ELF-1 (cell line): ENCODE measurements around the gene SNIP1.
"Not testable (repeated sequence)": the region's sequence is repeated elsewhere in the genome, so short reads cannot be mapped to it uniquely, and the experiment has no call there.

ENCODE experiments used
- DNase-seq: peaks from one replicate; pipeline ENCODE4 v3.0.0-alpha.2; 2016; ENCODE audit warnings: low read depth, low spot score

SNIP1 gene, protein sequence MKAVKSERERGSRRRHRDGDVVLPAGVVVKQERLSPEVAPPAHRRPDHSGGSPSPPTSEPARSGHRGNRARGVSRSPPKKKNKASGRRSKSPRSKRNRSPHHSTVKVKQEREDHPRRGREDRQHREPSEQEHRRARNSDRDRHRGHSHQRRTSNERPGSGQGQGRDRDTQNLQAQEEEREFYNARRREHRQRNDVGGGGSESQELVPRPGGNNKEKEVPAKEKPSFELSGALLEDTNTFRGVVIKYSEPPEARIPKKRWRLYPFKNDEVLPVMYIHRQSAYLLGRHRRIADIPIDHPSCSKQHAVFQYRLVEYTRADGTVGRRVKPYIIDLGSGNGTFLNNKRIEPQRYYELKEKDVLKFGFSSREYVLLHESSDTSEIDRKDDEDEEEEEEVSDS

DNA sequence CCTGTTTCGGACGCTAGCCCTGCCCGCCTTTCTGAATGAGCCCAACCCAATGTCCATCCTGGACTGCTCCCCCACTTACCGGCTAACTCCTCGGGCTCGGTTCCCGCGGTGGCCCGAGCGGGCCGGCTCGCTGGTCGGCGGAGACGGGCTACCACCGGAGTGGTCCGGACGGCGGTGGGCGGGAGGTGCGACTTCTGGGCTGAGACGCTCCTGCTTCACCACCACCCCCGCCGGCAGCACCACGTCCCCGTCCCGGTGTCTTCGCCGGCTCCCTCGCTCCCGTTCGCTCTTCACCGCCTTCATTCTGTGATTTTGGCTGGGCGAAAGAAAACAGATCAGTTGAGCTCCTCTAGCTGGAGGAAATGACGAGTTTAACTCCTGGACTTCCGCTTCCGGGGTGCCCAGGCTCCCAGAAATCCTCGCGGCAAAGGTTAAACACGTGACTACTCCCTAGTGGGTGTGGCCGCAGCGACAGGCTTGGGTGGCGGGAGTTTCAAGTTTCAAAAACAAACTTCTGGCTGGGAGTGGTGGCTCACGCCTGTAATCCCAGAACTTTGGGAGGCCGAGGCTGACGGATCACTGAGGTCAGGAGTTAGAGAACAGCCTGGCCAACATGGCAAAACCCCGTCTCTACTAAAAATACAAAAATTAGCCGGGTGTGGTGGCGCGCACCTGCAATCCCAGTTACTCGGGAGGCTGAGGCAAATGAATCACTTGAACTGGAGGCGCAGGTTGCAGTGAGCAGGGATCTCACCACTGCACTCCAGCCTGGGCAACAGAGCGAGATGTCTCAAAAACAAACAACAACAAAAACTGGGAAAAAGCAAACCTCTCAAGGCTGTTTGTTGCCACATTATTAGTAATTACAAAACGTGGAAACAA, at the start of gene SNIP1:
SNIP1 (minus strand) TSS at position 367 of the 882 bp plus-strand sequence; CDS start at position 303, 64 bp downstream.
- DNase-seq, result peak; percentile 94

DNA sequence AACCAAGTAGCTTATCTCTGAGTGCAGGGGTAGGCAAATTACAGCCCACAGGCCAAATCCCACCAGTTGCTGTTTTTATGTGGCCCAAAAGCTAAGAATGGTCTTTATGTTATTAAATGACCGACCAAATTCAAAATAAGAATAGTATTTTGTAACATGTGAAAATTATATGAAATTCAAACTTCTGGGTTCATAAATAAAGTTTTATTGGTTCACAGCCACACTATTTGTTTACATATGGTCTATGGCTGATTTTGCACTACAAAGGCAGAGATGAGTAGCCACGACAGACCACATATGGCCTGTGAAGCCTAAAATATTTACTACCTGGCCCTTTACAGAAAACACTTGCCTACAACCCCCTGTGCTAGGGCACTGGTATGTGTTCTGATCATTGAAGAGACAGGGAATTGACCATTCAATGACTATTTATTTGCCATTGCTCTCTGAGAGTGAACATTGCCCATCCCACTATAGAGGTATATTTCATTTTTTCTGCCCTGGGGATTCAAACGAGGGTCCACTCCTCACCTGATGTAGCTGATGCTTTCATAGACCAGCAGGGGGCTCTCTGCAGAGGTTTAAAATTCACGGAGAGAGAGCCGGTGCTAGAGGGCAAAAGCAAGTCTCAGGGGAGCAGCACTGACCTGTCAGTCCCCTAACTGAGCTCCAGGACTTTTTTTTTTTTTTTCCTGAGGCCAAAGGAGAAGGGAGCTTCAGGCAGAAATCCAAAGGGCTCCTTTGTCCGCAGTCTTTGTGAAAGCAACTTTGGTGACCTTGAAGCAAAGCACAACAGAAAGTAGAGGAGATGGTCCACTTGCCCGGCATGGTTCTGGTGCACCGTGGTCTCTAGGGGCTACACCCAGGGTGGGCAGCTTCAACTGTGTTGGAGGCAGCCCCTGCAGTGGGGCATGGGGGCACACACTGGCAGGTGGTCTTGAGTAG, 48.9 kb upstream of the SNIP1 start:
- DNase-seq, result peak; percentile 65

- no peak for DNase-seq
Observed at GRCh38 chr1:37601441-37601840, 47.3 kb upstream of the SNIP1 start.

GRCh38 chr1:37599940-37600339, 45.8 kb upstream of the SNIP1 start:
- no peak for DNase-seq

GRCh38 chr1:37596182-37596667, 42.1 kb upstream of the SNIP1 start:
- DNase-seq, result no peak

DNA sequence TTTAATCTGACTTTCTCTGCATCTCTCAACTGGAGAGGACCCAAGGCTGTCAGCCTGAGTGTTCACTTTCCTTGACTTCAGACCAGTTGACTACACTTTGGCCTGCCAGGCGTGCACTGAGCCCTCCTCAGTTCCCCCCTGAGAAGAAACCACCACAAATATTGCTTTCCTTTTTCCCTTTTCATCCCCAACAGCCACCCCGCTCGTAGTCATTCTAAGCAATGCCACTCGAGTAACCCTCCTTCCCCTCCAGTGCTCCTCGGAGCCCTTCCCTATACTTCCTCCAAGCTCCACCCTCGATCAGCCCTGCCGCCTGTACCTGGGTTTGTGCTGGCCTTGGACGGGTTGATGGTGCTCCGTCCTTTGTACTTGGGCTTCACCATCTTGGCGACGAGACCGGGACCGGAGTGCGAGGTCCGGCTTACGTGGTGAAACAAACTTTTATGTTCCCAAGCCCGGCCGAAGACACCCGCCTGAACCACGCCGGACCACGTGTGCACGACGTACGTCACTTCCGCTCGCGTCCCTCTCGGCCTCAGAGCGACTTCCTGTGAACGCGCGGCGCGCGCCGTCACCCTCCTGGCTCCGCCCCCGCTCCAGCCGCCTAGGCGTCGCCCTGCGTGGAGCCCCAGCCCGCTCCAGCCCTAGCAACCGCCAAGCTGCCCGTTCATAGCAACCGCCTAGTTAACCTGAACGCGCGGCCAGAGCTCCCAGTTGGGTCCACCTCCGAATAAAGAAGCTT, 41.5 kb upstream of the SNIP1 start, which contains the start of gene GNL2:
GNL2 (minus strand) TSS at position 498 of the 742 bp plus-strand sequence; CDS start at position 383, 115 bp downstream.
- DNase-seq, result peak; percentile 99

DNA sequence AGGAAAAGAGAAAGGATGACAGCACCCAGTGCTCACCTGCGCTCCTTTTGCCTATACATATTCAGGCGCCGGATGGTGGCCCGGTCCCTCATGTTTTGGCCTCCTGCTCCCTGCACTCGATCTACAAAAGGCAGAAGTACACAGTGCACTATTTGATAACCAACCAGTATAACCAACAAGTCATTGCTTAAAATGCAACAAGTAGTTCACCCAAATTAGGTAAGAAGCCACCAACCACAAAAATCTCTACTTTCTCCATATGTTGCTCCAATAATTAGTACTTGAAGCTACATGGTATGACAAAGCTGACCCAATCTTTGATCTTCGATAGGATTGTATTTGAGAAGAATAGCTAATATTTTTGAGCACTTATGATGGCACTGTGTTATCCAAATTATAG, 39.6 kb upstream of the SNIP1 start:
- DNase-seq, result no peak

GRCh38 chr1:37588939-37589338, 34.8 kb upstream of the SNIP1 start:
- DNase-seq, result no peak

- DNase-seq, result not testable (repeated sequence)
Observed at GRCh38 chr1:37584544-37584943, 30.5 kb upstream of the SNIP1 start.

DNA sequence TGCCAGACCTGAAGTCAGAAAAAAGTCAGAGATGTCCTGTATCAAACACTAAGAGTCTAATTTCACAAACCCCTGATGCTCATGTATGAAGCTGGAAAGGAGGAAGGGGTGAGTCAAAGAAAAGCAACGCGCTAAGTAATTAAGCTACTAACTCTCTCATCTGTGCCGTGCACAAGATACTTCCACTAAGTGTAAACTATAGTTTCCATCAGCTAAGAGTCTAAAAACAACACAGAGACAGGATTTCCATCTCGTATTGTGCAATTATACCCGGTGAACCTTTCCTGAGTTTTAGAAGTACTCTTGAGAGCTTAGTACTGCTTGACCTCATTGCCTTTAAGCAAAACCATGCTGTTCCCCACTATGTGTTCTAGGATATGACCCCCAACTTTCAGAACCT, 21.6 kb upstream of the SNIP1 start:
- no peak for DNase-seq

- DNase-seq, result no peak
Observed at GRCh38 chr1:37574834-37575480, 20.9 kb upstream of the SNIP1 start.

- DNase-seq, result no peak
Observed at GRCh38 chr1:37570528-37571334, 16.6 kb upstream of the SNIP1 start.

DNA sequence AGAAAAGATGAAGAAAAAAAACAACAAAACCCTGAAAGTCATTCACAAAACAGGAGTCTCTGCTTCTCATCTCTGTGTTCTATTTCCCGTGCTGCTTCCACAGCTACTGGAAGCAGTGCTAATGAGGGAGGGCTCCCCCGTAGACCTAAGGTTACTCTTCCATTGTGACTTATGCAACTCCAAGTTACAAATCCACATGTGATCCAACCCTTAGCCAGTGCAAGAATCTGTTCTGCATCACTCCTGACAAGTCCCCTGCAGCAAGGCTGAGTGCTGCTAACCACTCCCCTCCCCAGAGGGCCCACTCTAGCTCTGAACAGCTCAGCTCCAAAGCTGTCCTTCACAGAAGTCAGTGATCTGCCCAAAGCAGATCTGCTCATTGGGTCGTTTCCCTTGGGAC, 12.9 kb upstream of the SNIP1 start:
- no peak for DNase-seq

DNA sequence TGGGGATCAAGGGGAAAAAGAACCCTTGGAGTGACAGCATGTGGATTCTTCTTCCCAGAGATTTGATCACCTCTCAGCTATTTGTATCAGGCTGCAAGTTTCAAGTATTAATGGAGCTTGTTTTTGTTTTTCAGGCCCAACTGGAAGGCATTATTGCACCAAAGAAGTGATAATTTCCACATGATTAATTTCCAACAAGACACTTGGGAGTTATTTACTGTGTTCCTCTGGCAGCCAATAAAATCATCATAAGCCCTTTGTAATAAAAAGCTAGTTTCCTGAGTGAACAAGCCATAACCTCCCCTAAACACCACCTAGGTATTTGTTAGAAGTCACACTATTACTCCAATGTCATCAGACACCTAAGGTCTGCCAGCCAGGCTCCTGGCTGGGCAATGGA, 10.8 kb upstream of the SNIP1 start:
- DNase-seq, result no peak

DNA sequence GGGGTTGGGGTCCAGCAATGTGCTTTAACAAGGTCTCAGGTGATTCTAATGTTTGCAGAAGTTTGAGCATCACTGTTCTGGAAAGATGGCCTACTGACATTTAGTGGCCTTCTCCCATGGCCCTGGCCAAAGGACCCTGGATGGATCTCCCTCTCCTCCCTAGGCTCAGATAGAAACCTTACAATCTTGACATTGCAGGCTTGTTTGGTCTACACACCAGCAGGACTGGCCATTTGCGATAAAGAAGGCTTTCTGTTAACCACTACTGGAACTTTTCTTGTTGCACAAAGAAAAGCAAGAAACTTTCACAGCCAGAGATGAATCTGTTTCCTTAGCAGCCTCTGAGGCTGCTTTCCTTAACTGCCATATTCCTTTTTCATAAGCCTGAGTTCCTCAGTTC, 8.9 kb upstream of the SNIP1 start:
- no peak for DNase-seq

DNA sequence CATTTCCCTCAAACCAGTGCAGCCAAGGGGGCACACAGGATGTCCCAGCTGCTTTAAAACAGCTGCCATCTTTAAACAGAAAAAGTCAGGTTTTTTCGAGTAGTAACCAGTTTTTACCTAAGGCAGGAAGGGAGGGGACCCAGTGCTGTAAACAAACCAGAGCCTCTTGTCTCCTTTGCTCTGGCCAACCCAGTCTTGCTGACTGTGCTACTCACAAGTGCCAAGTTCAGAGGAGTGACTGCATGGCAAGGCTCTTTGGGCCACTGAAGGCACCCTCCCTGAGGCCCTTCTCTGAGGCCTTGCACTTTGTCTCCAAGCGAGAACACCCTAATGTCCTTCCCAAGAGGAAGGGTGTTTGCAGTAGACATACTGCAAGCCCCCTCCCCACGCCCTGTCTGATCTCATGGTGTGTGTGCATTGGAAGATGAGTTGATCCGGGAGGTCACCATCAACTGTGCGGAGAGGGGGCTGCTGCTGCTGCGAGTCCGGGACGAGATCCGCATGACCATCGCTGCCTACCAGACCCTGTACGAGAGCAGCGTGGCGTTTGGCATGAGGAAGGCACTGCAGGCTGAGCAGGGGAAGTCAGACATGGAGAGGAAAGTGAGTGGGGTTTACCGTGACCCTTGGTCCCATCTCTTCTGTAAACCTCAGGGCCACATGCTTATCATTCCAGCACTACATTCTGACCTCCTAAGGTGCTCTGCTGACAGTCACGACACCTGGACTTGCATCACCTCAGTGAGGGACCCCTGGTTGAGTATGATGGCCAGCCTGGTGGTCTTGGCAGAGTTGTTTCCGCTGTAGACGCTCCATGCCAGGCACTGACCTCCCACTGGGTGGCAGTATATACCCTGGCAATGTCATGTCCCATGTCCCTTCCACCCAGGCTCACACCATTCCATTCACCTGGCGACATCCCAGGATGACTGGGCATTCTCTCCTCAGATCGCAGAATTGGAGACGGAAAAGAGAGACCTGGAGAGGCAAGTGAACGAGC, 7.3 kb upstream of the SNIP1 start:
- DNase-seq, result peak; percentile 46

DNA sequence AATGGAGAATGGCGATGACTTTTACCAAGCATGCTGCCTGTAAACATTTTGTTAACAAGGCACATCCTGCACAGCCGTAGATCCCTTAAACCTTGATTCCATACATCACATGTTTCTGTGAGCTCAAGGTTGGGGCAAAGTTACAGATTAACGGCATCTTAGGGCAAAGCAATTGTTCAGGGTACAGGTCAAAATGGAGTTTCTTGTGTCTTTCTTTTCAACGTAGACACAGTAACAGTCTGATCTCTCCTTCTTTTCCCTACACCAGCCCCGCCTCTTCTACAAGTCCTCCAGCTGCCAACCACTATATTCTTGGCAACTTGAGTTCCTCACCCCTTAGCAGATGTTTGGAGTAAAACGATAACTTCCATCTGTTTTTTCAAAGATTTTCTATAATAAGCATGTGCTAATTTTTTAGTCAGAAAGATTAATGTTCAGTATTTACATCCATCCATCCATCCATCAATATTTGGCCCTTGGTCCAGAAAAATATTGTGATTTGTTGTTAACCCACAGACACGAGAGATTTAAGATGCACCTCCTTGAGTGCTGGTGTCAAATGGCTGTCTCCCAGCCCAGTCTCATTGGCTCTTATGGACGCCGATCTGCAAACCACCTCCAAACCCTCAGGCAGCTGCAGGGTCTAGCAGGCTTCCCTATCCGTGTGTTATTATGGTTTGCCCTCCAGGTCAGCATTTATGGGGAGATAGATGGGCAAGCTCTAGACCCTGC, 6.5 kb upstream of the SNIP1 start:
- no peak for DNase-seq
